Germinal center (tissue), 1 donor: Measurements from ENCODE around the gene ANKZF1.
"Not testable (repeated sequence)": the region's sequence is repeated elsewhere in the genome, so short reads cannot be mapped to it uniquely, and the experiment has no call there.

Experiments used
- DNase-seq: peaks from one replicate; pipeline ENCODE4 v3.0.0; 2012; ENCODE audit warnings: mixed read lengths, low spot score

Gene ANKZF1, protein sequence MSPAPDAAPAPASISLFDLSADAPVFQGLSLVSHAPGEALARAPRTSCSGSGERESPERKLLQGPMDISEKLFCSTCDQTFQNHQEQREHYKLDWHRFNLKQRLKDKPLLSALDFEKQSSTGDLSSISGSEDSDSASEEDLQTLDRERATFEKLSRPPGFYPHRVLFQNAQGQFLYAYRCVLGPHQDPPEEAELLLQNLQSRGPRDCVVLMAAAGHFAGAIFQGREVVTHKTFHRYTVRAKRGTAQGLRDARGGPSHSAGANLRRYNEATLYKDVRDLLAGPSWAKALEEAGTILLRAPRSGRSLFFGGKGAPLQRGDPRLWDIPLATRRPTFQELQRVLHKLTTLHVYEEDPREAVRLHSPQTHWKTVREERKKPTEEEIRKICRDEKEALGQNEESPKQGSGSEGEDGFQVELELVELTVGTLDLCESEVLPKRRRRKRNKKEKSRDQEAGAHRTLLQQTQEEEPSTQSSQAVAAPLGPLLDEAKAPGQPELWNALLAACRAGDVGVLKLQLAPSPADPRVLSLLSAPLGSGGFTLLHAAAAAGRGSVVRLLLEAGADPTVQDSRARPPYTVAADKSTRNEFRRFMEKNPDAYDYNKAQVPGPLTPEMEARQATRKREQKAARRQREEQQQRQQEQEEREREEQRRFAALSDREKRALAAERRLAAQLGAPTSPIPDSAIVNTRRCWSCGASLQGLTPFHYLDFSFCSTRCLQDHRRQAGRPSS

DNA sequence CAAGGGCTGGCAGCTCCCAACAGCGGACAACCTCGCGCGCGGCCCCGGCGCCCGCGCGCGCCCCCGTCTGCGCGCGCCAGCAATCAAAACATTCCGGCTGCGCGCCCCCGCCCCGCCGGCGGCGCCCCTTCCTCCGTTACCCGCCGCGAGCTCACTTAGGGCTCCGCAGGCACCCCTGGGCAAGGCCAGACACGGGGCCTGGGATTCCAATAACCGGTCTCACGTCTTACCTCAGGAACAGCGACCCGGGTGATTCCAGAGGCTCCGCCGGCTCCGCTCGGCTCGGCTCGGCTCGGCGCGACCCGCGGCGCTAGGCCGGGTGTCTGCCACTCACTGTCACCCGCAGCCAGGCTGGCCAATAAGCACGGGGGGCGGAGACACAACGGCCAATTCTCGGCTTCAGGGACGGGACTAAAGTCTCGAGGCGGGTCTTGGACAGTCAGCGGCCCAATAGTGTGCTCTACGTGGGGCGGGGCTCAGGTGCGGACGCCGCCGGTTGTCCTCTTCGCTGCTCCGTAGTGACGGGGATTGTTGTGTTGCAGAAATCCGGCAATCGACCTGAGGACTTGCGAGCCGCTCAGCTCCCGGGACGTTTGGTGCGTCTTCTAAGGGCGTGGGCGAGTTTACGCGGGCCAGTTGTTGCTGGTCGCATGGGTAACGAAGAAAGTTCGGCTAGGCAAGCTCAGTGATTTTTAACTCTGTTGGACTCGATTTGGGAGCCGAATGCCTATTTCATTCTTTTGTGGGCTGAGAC, at the start of gene ANKZF1, which contains the start of gene ATG9A:
ANKZF1 (plus strand) TSS at position 502 of the 754 bp plus-strand sequence. CDS start 452 bp downstream, outside the sequence.
ATG9A (minus strand) TSS at position 332 of the 754 bp plus-strand sequence. CDS start 1,612 bp downstream, outside the sequence.
- DNase-seq: peak; percentile 99

DNA sequence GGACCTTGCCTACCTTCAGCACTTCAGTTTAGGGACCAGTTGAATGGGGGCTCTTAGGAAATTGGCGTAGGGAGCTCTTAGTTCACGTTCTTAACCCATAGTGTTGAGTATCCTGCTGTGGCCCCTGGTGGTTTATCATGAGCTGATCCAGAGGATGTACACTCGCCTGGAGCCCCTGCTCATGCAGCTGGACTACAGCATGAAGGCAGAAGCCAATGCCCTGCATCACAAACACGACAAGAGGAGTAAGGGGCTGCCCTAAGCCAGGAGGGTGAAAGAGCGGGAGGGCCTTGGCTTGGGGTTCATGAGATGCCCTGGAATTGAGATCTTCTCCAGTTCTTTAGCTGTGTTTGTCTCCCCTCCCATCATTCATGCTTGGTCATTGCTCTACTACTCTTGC, 48.6 kb upstream of the ANKZF1 start:
- DNase-seq: no peak

DNA sequence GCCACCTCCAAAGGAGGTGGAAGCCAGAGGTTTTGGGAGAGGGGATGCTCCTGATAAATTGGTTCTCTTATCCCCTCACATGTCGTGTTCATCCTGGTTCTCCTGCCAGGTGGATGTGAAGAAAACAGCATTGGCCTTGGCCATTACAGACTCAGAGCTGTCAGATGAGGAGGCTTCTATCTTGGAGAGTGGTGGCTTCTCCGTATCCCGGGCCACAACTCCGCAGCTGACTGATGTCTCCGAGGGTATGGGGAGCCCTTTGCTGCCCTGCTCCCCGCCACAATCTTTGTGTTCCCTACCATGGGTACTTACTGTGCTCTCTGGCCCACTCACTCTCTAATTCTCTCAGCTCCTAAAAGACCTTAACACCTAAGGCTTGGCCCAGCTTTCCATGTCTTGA, 48.1 kb upstream of the ANKZF1 start:
- no peak for DNase-seq

DNA sequence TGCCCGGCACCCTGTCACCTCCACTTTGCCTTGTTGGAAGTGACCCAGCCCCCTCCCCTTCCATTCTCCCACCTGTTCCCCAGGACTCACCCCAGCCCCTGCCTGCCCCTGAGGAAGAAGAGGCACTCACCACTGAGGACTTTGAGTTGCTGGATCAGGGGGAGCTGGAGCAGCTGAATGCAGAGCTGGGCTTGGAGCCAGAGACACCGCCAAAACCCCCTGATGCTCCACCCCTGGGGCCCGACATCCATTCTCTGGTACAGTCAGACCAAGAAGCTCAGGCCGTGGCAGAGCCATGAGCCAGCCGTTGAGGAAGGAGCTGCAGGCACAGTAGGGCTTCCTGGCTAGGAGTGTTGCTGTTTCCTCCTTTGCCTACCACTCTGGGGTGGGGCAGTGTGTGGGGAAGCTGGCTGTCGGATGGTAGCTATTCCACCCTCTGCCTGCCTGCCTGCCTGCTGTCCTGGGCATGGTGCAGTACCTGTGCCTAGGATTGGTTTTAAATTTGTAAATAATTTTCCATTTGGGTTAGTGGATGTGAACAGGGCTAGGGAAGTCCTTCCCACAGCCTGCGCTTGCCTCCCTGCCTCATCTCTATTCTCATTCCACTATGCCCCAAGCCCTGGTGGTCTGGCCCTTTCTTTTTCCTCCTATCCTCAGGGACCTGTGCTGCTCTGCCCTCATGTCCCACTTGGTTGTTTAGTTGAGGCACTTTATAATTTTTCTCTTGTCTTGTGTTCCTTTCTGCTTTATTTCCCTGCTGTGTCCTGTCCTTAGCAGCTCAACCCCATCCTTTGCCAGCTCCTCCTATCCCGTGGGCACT, 47.1 kb upstream of the ANKZF1 start:
- DNase-seq: no peak

DNA sequence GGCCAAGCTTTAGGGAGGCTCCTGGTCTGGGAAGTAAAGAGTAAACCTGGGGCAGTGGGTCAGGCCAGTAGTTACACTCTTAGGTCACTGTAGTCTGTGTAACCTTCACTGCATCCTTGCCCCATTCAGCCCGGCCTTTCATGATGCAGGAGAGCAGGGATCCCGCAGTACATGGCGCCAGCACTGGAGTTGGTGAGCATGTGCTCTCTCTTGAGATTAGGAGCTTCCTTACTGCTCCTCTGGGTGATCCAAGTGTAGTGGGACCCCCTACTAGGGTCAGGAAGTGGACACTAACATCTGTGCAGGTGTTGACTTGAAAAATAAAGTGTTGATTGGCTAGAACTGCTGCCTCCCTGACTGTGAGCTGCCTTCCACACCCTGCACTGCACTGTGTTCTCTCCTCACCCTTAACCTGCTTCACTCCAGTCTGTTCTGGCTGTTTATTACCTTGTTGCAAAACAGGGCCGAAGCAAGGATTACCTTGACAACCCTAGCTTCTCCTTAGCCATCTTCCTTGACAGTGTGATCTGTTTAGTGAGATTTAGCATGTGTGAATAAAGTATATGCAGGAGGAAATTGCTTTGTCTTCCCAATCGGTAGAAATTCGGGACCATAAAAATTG, 46.3 kb upstream of the ANKZF1 start:
- DNase-seq: no peak

DNA sequence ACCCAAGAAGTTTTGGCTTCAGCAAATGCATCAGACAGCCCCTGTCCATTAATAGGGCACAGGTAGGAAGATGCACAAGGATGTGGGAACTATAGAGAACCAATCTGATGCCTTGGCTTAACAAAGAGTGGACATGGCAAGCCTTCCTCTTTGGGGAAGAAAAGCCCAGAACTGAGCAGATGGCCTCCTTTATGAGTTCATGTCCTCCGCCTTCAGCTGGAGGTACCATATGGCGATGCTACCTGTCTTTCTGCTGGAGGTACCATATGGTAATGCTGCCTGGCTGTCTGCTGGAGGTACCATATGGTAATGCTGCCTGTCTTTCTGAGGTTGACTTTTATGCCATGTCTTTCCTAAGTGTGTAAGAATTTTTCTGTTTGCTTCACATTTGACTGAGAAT, 45.5 kb upstream of the ANKZF1 start:
- no peak for DNase-seq

DNA sequence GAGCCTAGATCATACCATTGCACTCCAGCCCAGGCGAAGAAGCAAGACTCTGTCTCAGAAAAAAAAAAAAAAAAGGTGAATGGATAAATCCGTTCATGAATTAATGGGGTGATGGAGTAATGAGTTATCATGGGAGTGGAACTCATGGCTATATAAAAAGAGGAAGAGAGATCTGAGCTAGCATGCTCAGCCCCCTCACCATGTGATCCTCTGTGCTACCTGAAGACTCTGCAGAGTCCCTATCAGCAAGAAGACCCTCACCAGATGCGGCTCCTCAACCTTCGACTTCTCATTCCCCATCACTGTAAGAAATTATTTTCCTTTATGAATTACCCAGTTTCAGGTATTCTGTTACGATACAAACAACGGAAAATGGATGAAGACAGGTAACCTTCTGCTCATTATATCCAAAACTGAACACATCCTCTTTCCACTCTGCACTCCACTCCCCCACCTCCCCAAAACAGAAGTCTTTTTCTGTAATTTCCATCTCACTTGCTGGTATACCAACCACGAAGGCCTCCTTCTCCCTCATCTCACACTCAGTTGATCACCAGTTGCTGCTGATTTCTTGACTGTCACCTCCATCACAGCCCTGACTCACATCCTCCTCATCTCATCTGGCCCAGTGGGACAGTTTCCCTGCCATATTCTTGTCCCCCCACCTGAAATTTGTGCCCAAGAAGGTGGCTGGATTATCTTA, 42.7 kb upstream of the ANKZF1 start:
- DNase-seq: peak; percentile 15

DNA sequence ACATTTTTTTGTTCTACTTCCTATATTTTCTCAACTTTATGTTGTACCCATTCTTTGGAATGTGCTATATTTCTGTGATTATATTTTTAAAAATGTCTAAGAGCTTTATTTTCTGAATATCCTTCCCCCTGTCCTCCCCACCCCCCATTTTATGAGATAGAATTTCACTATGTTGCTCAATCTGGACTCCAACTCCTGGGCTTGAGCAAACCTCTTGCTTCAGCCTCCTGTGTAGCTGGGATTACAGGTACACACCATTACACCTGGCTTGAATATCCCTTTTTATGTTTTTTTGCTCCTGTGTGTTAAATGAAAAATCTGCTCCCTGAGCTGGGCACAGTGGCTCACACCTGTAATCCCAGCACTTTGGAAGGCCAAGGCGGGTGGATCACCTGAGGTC, 32.2 kb upstream of the ANKZF1 start:
- DNase-seq: no peak

DNA sequence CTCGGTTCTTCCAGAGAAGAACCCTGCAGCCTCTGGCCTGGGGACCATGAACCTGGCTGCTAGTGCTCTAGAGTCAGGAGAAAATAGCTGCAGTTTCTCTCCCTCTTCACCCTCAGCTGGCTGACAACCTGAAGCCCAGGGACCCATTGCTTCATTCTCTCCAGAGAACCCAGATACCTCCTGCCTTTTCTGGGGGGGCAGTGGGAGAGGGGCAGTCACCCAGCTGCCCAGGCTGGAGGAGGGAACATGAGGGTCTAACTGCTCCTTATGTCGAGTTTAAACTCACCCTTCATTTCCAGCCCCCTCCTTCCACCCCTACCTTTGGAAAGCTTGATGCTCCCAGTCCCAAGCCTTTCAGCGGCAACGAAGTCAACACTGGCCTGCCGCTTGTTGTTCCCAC, 30.6 kb upstream of the ANKZF1 start:
- no peak for DNase-seq

DNA sequence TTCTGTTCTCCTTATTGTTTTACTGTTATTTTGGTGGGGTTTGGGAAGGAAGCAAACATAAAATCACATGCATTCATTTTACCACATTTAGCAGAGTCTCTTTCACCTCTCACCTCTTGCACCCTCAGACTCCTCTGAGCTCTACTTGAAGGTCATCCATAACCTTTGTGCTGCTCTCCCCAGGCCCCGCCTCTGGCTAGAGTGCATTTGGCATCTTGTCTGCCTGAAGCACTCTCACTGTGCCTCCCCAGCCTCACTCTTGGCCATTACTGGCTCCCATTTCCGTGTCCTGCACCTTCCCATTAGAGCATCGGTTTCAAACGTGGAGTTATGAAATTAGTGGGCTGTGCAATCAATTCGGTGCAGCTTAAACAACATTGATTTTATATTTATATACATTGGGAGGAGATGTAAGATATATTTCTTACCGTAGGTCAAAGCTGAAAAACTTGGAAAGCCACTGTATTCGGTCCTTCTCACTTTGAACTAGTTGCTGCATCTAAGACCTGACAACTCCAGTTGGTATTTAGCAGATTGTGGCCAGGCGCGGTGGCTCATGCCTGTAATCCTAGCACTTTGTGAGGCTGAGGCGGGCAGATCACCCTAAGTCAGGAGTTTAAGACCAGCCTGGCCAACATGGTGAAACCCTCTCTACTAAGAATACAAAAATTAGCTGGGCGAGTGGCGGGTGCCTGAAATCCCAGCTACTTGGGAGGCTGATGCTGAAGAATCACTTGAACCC, 30.0 kb upstream of the ANKZF1 start:
- DNase-seq: no peak

DNA sequence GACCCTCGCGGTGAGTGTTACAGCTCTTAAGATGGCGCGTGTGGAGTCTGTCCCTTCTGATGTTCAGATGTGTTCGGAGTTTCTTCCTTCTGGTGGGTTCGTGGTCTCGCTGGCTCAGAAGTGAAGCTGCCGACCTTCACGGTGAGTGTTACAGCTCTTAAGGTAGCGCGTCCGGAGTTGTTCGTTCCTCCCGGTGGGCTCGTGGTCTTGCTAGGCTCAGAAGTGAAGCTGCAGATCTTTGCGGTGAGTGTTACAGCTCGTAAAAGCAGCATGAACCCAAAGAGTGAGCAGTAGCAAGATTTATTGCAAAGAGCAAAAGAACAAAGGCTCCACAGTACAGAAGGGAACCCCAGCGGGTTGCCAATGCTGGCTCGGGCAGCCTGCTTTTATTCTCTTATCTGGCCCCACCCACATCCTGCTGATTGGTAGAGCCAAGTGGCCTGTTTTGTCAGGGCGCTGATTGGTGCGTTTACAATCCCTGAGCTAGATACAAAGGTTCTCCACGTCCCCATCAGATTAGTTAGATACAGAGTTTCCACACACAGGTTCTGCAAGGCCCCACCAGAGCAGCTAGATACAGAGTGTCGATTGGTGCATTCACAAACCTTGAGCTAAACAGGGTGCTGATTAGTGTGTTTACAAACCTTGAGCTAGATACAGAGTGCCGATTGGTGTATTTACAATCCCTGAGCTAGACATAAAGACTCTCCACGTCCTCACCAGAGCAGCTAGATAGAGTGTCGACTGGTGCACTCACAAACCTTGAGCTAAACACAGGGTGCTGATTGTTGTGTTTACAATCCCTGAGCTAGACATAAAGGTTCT, 28.9 kb upstream of the ANKZF1 start:
- not testable (repeated sequence) for DNase-seq

DNA sequence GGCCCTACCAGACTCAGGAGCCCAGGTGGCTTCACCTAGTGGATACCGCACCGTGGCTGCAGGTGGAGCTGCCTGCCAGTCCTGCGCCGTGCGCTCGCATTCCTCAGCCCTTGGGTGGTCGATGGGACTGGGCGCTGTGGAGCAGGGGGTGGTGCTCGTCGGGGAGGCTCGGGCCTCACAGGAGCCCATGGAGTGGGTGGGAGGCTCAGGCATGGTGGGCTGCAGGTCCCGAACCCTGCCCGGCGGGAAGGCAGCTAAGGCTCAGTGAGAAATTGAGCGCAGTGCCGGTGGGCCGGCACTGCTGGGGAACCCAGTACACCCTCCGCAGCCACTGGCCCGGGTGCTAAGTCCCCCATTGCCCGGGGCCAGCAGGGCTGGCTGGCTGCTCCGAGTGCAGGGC, 28.3 kb upstream of the ANKZF1 start:
- not testable (repeated sequence) for DNase-seq

DNA sequence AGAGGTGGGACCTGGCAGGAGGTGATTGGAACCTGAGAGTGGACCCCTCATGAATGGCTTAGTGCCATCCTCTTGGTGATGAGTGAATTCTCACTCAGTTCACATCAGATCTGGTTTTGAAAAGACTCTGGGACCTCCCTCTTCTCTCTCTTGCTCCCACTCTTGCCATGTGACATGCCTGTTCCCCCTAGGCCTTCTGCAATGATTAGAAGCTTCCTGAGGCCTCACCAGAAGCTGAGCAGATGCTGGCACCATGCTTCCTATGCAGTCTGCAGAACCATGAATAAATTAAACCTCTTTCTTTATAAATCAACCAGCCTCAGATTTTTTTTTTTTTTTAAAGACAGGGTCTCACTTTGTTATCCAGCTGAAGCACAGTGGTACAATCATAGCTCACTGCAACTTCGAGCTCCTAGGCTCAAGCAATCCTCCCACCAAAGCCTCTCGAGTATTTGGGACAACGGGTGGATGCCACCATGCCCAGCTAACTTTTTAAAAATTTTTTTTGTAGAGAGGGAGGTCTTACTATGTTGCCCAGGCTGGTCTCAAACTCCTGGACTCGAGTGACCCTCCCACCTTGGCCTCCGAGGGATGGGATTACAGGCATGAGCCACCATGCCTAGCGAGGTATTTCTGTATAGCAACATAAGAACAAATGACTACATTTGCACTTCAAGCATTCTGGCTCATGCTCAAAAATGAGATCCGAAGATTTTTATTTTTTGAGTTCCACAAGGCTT, 25.0 kb upstream of the ANKZF1 start:
- DNase-seq: no peak

DNA sequence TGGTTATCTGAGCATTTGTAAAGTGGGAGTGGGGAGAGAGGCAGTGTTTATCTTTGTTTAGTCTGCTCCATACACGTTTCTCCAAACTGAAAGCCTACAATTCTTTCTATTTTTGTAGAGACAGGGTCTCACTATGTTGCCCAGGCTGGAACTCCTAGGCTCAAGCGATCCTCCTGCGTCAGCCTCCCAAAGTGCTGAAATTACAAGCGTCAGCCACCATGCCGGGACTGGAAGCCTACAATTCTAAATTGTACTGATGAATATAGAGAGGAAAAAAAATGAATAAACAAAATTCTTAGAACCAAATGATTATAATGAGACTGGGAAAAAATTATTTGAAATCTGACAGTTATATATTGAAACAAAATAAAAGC, 24.5 kb upstream of the ANKZF1 start:
- no peak for DNase-seq

DNA sequence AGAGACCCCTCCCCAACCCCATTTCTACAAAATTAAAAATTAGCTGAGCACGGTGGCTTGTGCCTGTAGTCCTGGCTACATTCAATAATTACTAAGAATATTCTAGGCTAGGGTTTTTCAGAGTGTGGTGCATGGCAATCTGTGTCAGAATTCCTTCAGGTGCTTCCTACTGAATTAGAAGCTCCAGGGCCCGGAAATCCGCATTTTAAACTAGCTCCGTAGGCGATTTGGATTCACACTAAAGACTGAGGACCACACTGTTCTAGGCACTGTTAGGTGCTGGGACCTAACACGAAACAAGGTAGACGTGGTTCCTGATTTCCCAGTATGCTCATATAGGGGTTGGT, 23.7 kb upstream of the ANKZF1 start:
- DNase-seq: no peak

DNA sequence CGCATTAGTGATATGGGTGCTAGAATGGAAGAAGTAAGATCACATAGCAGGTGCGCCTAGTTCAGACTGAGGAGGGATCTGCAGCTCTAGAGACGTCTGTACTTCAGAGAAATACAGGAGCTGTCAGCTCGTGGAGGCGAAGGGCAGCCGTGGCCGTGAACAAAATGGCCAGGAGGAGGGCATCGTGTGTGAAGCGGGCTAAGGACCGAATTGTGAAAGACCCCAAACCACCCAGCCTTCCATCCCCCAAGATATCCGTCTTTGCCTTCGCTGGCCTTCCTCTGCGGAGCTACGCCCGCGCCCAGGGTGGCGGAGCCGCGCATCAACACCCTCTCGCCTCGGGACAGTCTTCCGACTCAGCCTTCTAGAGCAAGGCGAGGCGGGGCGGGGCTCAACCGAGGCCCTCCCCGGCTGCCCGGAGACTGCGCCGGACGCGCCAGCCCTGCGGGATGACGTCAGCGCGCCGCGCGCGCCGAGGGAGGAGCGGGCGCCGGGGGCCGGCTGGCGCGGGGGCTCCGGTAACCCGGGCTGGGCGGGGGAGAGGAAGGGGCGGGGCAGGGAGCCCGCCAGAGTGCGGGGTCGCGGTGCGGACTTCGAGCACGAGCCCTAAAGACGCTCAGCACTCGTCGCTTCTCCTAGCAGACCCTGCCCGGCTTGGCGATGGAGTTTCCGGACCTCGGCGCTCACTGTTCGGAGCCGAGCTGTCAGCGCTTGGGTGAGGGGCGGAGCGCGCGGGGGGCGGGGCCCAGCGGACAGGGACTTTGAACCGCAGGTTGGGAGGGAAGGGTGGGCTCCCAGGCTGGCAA, 23.1 kb upstream of the ANKZF1 start, which contains the start of gene ZFAND2B:
ZFAND2B (plus strand) TSS at position 455 of the 806 bp plus-strand sequence; CDS start at position 661, 206 bp downstream.
- DNase-seq: peak; percentile 98

DNA sequence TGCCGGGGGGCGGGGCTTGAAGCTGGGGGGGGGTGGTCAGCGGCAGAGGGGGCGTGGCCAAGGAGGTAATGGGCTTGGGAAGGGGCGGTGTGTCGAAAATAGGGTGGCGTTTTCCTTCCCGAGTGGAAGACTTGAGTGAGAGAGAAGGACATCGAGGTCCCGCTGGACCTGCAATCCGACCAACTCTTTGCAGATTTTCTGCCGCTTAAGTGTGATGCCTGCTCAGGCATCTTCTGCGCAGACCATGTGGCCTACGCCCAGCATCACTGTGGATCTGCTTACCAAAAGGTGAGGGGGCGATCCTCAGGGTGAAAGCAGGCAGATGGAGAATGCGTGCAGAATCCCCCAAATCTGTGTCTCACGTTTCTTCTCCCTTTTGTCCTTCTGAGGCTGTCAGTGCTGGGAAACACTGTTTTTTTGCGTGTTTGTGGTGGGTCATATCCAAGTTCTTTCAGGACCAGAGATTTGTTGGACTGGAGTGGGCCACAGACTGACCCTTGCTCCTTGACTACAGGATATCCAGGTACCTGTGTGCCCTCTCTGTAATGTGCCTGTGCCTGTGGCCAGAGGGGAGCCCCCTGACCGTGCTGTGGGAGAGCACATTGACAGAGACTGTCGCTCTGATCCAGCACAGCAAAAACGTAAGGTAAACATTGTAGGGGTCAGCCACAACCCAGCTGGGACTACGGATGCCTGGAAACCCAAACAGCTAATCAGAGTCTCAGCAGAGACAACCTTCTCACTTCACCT, 22.3 kb upstream of the ANKZF1 start:
- DNase-seq: no peak
